ENCODE results near the gene MOSMO. TPM values are rescaled to one million over a fixed set of nuclear protein-coding genes. Genes with fewer than 3 reads are reported as not detected.

The MOSMO gene
- total RNA-seq, 1 experiment from 2014 or later: 10.9 TPM

- Mint-ChIP-seq H3K27ac (ENCODE audit: unreplicated experiment) (no peak overlapping the region), H3K4me1 (ENCODE audit: low read depth, unreplicated experiment) (peaks cover 21% of the 10 kb centered on the region), H3K27me3 (ENCODE audit: insufficient read depth, unreplicated experiment) (no peaks in the 10 kb centered on the region), H3K36me3 (ENCODE audit: insufficient read depth, unreplicated experiment) (no peaks in the 10 kb centered on the region), H3K9me3 (ENCODE audit: unreplicated experiment) (no peaks in the 10 kb centered on the region), H3K4me3 (ENCODE audit: unreplicated experiment) (no peak overlapping the region)
- DNase-seq: no peak
- no peaks in the 10 kb centered on the region for H3K27me3 ChIP-seq (replicated peaks; ENCODE audit: control insufficient read depth, insufficient read depth, low read length)
- no TSS peak for BruUV-seq (replicated peaks)
- H3K9me3 ChIP-seq: no peaks in the 10 kb centered on the region
- H3K4me1 ChIP-seq: peaks cover 5% of the 10 kb centered on the region
- no peak overlapping the region for H3K4me3 ChIP-seq (ENCODE audit: low read depth, low read length)
- POLR2A ChIA-PET: no interaction called here
- intact Hi-C loops (cut with micrococcal nuclease; ENCODE audit: unreplicated experiment): loop anchor here (5.0 kb wide), 1 partner anchor 294 kb away; the partner anchor contains the start of gene POLR3E
- no peak for TF ChIP-seq CTCF (IDR thresholded peaks at IDR 0.05; ENCODE audit: insufficient read depth in 1 of 2, low read depth in 1 of 2, low read length in 1 of 2, severe bottlenecking in 1 of 2, unreplicated experiment in 1 of 2)
- no peaks in the 10 kb centered on the region for H3K36me3 ChIP-seq (ENCODE audit: control insufficient read depth, insufficient read depth, low read length)
- CTCF ChIA-PET: interaction anchor here (0.7 kb wide), 1 partner anchor 75 kb away, joined by 7 read pairs; no protein-coding TSS in a partner anchor
Observed at GRCh38 chr16:22003195-22003594, 4.7 kb upstream of the MOSMO start.

- intact Hi-C loops (cut with micrococcal nuclease; ENCODE audit: unreplicated experiment): loop anchor here (5.0 kb wide), 1 partner anchor 293 kb away; the partner anchor contains the start of gene POLR3E
- Mint-ChIP-seq H3K27me3 (ENCODE audit: insufficient read depth, unreplicated experiment) (no peaks in the 10 kb centered on the region), H3K4me1 (ENCODE audit: low read depth, unreplicated experiment) (peaks cover 21% of the 10 kb centered on the region), H3K36me3 (ENCODE audit: insufficient read depth, unreplicated experiment) (no peaks in the 10 kb centered on the region), H3K27ac (ENCODE audit: unreplicated experiment) (no peak overlapping the region), H3K4me3 (ENCODE audit: unreplicated experiment) (no peak overlapping the region), H3K9me3 (ENCODE audit: unreplicated experiment) (no peaks in the 10 kb centered on the region)
- POLR2A ChIA-PET: no interaction called here
- Histone ChIP-seq H3K4me3 (ENCODE audit: low read depth, low read length) (no peak overlapping the region), H3K27me3 (replicated peaks; ENCODE audit: control insufficient read depth, insufficient read depth, low read length) (no peaks in the 10 kb centered on the region), H3K9me3 (no peaks in the 10 kb centered on the region), H3K36me3 (ENCODE audit: control insufficient read depth, insufficient read depth, low read length) (no peaks in the 10 kb centered on the region), H3K4me1 (peaks cover 3% of the 10 kb centered on the region; the same call in 1 of the 2 replicates)
- no TSS peak for BruUV-seq (replicated peaks)
- TF ChIP-seq CTCF (IDR thresholded peaks at IDR 0.05; ENCODE audit: insufficient read depth in 1 of 2, low read depth in 1 of 2, low read length in 1 of 2, severe bottlenecking in 1 of 2, unreplicated experiment in 1 of 2): no peak
- DNase-seq: no peak
- CTCF ChIA-PET: interaction anchor here (2.1 kb wide), 1 partner anchor 73 kb away, joined by 6 read pairs; no protein-coding TSS in a partner anchor
Observed at GRCh38 chr16:22004341-22004740, 3.6 kb upstream of the MOSMO start.

- peaks cover 20% of the 10 kb centered on the region for H3K4me1 Mint-ChIP-seq (ENCODE audit: low read depth, unreplicated experiment)
- no peaks in the 10 kb centered on the region for H3K36me3 Mint-ChIP-seq (ENCODE audit: insufficient read depth, unreplicated experiment)
- H3K27me3 Mint-ChIP-seq (ENCODE audit: insufficient read depth, unreplicated experiment): no peaks in the 10 kb centered on the region
- DNase-seq: no peak
- no peak for TF ChIP-seq CTCF (IDR thresholded peaks at IDR 0.05; ENCODE audit: insufficient read depth in 1 of 2, low read depth in 1 of 2, low read length in 1 of 2, severe bottlenecking in 1 of 2, unreplicated experiment in 1 of 2)
- POLR2A ChIA-PET: interaction anchor here (0.7 kb wide), 1 partner anchor 8 kb away, joined by 4 read pairs; no protein-coding TSS in a partner anchor
- intact Hi-C loops (cut with micrococcal nuclease; ENCODE audit: unreplicated experiment): no loop called here
- Histone ChIP-seq H3K27me3 (replicated peaks; ENCODE audit: control insufficient read depth, insufficient read depth, low read length) (no peaks in the 10 kb centered on the region), H3K9me3 (no peaks in the 10 kb centered on the region), H3K36me3 (ENCODE audit: control insufficient read depth, insufficient read depth, low read length) (no peaks in the 10 kb centered on the region), H3K4me3 (ENCODE audit: low read depth, low read length) (no peak overlapping the region), H3K4me1 (peaks cover 3% of the 10 kb centered on the region; the same call in 1 of the 2 replicates)
- no peak overlapping the region for H3K27ac Mint-ChIP-seq (ENCODE audit: unreplicated experiment)
- no peak overlapping the region for H3K4me3 Mint-ChIP-seq (ENCODE audit: unreplicated experiment)
- CTCF ChIA-PET: interaction anchor here (2.1 kb wide), 1 partner anchor 72 kb away, joined by 6 read pairs; no protein-coding TSS in a partner anchor
- H3K9me3 Mint-ChIP-seq (ENCODE audit: unreplicated experiment): no peaks in the 10 kb centered on the region
- BruUV-seq (replicated peaks): no TSS peak
Observed at GRCh38 chr16:22005746-22006145, 2.2 kb upstream of the MOSMO start.

All from Caco-2 (cell line).